Memory B cell (primary cell): Measurements from ENCODE around the gene MAG.
A peak's percentile ranks its signal among the peaks of the same experiment; 100 is the strongest.

ENCODE experiments used
- ATAC-seq: fragments of 150-1000 bp; cut with Tn5 transposase; 2 replicates; pipeline ENCODE4 v1.10.0; 2021; ENCODE audit warnings: low read depth, mild to moderate bottlenecking, moderate library complexity
- DNase-seq, 2 donors: peaks; one replicate each; pipeline ENCODE4 v3.0.0; 2022; ENCODE audit warnings: low spot score in 2 of 2
- H3K27ac Mint-ChIP-seq: one replicate; pipeline ENCODE4 v1.8.0; 2022; ENCODE audit warnings: mild to moderate bottlenecking, moderate library complexity, mixed read lengths
- H3K27me3 Mint-ChIP-seq: one replicate; pipeline ENCODE4 v1.8.0; 2022; ENCODE audit warnings: mixed read lengths
- H3K36me3 Mint-ChIP-seq: one replicate; pipeline ENCODE4 v1.8.0; 2022; ENCODE audit warnings: mild to moderate bottlenecking, mixed read lengths
- H3K4me1 Mint-ChIP-seq: one replicate; pipeline ENCODE4 v1.8.0; 2022; ENCODE audit warnings: mixed read lengths
- H3K4me3 Mint-ChIP-seq: one replicate; pipeline ENCODE4 v1.8.0; 2022; ENCODE audit warnings: mild to moderate bottlenecking, moderate library complexity, mixed read lengths
- H3K9me3 Mint-ChIP-seq: one replicate; pipeline ENCODE4 v1.8.0; 2022; ENCODE audit warnings: mixed read lengths

The MAG gene

DNA sequence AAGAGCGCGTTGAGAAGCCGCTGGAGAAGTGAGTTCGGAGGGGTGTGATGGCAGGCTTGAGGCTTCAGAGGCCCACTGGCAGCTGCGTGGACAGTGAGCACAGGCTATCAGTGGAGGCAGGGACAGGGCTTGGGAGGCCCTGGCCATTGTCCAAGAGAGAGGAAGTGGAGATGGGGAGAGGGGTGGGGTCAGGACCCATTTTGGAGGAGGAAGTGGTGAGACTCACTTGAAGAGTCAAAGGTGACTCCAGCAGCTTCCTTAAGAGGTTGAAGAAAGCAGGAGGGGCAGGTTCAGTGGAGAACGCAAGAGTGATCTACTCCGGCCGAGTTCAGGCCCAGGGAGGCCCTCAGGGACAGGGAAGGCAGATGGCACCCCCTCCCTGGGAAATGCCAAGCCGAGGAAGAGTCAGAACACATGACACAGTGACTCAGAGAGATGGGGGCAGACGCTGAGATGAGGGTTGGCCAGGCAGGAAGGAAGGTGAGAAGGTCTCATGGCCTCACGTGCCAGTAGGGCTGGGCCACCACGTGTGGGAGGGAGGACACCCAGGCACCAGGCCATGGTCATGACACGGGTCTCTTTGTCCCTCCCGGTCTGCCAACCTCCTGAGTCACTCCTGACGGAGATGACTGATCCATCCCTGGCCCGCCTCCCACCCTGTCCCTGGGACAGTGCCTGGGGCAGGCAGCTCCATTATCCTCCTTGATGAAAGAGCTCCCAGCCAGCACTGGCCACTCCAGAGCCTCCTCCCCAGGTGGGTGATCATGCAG, 26.9 kb downstream of the MAG start:
- DNase-seq, result no peak
- peak overlapping the region; percentile 83 for H3K27ac Mint-ChIP-seq
- peak overlapping the region; percentile 69 for H3K4me3 Mint-ChIP-seq

DNA sequence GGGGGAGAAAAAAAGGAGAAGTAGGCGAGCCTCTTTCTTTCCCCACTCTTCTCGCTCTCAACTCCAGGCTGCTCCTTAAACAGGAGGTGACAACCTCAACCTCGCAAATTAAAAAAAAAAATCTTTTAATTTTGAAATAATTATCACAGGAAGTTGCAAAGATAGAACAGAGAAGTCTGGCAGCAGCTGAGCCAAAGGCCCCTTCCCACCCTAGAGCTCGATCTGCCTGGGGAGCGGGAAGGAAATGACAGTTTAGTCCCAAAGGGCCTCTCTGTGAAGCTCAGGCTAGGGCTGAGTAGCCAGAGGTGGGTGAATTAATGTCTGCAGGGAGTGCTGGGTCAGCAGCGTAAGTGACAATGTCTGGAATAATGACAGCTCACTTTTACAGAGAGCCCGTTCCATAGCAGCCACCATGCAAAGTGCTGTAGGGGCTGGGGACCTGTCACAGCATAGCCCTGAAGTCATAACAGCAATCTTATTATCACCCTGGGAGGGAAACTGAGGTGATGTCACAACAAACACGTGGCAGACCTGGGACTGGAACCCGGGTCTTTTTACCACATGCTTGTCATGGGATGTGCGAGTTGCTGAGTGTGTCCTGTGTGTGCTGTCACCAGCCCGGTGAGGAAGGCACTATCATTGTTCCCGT, 28.2 kb downstream of the MAG start:
- Mint-ChIP-seq H3K4me1 (peaks cover 65% of the 10 kb centered on the region), H3K27ac (peak overlapping the region; percentile 81), H3K36me3 (peaks cover 2% of the 10 kb centered on the region), H3K9me3 (no peaks in the 10 kb centered on the region), H3K27me3 (no peaks in the 10 kb centered on the region), H3K4me3 (peak overlapping the region; percentile 61)
- ATAC-seq (peak; percentile 16), DNase-seq (peak in 1 of 2 donors; percentile 36)

More for the DNA sequence above, 26.9 kb downstream of the MAG start:
- H3K4me1 Mint-ChIP-seq, result peaks cover 56% of the 10 kb centered on the region
- peaks cover 2% of the 10 kb centered on the region for H3K36me3 Mint-ChIP-seq
- ATAC-seq, result peak; percentile 8
- no peaks in the 10 kb centered on the region for H3K27me3 Mint-ChIP-seq
- no peaks in the 10 kb centered on the region for H3K9me3 Mint-ChIP-seq

DNA sequence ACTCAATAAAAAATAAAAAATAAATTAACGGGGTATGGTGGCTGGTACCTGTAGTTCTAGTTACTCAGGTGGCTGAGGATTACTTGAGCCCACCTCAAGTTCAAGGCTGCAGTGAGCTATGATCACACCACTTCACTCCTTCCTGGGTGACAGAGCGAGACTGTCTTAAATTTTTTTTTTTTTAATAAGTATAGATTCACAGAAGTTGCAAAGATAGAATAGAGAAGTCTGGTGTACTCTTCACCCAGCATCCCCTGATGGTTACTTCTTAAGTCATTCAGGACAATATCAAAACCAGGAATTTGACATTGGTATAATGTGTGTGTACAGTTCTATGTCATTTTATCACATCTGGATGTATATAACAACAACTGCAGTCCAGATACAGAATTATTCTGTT, 29.3 kb downstream of the MAG start:
- Mint-ChIP-seq H3K27me3 (no peaks in the 10 kb centered on the region), H3K4me1 (peaks cover 67% of the 10 kb centered on the region), H3K27ac (peak overlapping the region; percentile 93), H3K4me3 (no peak overlapping the region), H3K9me3 (no peaks in the 10 kb centered on the region), H3K36me3 (peaks cover 2% of the 10 kb centered on the region)
- ATAC-seq, result peak; percentile 12
- no peak for DNase-seq

DNA sequence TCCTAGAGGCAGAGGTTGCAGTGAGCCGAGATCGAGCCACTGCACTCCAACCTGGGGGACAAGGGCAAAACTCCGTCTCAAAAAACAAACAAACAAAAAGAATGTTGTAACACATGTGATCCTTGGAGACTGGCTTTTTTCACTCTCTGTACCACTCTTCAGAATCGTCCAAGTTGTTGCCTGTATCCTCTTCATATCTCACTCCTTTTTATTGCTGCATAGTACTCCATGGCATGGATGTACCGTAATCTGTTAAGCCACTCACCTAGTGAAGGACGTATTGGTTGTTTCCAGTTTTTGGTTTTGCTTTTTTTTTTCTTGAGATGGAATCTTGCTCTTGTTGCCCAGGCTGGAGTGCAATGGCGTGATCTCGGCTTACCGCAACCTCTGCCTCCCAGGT, 30.1 kb downstream of the MAG start:
- ATAC-seq (no peak), DNase-seq (no peak)
- Mint-ChIP-seq H3K36me3 (peaks cover 2% of the 10 kb centered on the region), H3K4me1 (peaks cover 64% of the 10 kb centered on the region), H3K4me3 (no peak overlapping the region), H3K27me3 (no peaks in the 10 kb centered on the region), H3K9me3 (no peaks in the 10 kb centered on the region), H3K27ac (peak overlapping the region; percentile 93)

DNA sequence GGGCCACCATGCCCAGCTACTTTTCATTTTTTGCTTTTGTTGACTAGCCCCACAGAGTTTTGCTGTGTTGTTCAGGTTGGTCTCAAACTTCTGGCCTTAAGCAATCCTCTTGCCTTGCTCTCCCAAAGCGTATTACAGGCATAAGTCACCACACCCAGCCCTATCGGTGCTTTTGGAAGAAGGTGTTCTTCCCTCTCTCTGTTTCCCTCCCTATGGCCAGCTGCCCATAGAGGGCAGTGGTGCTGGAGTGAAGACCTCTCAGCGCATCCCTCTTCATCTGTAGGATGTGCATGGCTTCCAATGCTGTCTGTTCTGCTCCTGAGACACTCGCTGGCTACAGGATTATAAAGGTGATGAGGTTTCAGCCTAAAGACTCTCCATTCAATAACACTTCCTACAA, 35.7 kb downstream of the MAG start:
- DNase-seq, result no peak
- Mint-ChIP-seq H3K36me3 (peaks cover 12% of the 10 kb centered on the region), H3K4me3 (no peak overlapping the region), H3K27me3 (no peaks in the 10 kb centered on the region), H3K9me3 (no peaks in the 10 kb centered on the region), H3K27ac (no peak overlapping the region), H3K4me1 (peaks cover 48% of the 10 kb centered on the region)
- no peak for ATAC-seq

DNA sequence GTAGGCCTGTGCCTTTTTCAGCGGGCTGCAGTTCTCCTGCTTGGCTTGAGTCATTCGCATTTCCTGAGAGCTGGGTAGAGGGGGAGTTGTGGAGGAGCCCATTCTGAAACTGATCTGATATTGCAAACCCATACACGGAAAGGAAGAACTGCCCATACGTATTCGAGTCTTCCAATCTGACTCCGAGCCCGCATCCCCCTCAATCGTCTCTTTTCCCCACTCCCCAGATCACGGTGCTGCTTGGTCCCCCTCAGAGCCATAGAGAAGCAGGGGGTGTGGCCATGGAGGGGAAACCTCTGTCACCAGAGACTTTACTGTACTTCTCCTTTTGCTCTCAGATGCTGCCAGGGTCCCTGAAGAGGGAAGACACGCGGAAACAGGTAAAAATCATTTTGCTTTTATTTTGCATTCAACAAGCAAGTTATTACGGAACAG, 36.9 kb downstream of the MAG start, which contains the start of gene CD22:
Gene CD22 (plus strand): TSS at position 337 of the 435 bp plus-strand sequence. CDS start 2,854 bp downstream, outside the sequence.
- peak within 1 kb of the TSS; percentile 99 for H3K4me3 Mint-ChIP-seq
- no peaks in the 10 kb centered on the region for H3K9me3 Mint-ChIP-seq
- peak; percentile 64 for ATAC-seq
- peak within 1 kb of the TSS; percentile 91 for H3K27ac Mint-ChIP-seq
- H3K4me1 Mint-ChIP-seq, result peaks cover 53% of the 10 kb centered on the region
- peak; percentile 68 to 78 for DNase-seq
- no peaks in the 10 kb centered on the region for H3K27me3 Mint-ChIP-seq
- peaks cover 20% of the 10 kb centered on the region for H3K36me3 Mint-ChIP-seq

DNA sequence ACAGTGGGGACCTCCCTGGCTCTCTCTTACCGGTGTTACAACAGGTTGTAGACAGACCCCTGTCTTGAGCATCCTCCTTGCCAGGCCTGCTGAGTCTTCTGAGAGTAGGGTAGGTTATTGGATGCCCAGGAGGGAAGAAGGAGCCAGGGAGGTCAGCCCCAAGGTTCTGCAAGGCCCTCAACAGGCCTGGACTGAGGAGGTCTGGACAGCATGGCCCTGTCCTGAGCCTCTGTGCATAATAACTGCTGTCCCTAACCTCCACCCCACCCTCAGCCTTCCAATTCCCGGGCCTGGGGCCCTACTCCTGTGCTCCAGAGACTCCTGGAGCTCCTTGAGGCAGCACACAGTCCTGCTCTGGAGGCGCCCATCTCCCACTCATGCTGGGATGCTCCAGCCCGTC, 37.4 kb downstream of the MAG start:
- peak overlapping the region; percentile 99 for H3K4me3 Mint-ChIP-seq
- DNase-seq, result no peak
- peaks cover 23% of the 10 kb centered on the region for H3K36me3 Mint-ChIP-seq

DNA sequence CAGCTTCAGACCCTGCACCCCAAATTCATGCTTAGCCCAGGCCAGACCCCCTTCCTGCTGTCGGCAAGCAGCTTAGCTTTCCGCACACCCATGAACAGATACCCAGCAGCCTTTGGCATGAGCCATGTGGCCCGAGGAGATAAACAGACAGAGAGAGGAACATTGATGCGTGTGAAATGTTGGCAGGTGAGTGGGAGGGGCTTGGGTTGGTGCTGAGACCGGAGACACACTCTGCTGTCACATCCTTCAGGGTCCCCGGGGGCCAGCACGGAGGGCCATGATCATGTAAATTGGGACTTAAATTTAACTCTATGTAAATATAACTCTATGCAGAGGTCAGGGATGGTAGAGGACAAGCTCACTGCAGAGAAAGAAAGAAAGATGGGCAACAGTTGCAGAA, 38.5 kb downstream of the MAG start:
- peak; percentile 74 to 89 for DNase-seq
- ATAC-seq, result peak; percentile 87
- no peaks in the 10 kb centered on the region for H3K27me3 Mint-ChIP-seq
- peaks cover 26% of the 10 kb centered on the region for H3K36me3 Mint-ChIP-seq
- peaks cover 51% of the 10 kb centered on the region for H3K4me1 Mint-ChIP-seq
- H3K9me3 Mint-ChIP-seq, result no peaks in the 10 kb centered on the region
- peak overlapping the region; percentile 99 for H3K4me3 Mint-ChIP-seq
- peak overlapping the region; percentile 91 for H3K27ac Mint-ChIP-seq

More for the DNA sequence above, 37.4 kb downstream of the MAG start:
- H3K27ac Mint-ChIP-seq, result peak overlapping the region; percentile 91
- H3K4me1 Mint-ChIP-seq, result peaks cover 53% of the 10 kb centered on the region
- ATAC-seq, result peak; percentile 6
- no peaks in the 10 kb centered on the region for H3K9me3 Mint-ChIP-seq
- no peaks in the 10 kb centered on the region for H3K27me3 Mint-ChIP-seq

DNA sequence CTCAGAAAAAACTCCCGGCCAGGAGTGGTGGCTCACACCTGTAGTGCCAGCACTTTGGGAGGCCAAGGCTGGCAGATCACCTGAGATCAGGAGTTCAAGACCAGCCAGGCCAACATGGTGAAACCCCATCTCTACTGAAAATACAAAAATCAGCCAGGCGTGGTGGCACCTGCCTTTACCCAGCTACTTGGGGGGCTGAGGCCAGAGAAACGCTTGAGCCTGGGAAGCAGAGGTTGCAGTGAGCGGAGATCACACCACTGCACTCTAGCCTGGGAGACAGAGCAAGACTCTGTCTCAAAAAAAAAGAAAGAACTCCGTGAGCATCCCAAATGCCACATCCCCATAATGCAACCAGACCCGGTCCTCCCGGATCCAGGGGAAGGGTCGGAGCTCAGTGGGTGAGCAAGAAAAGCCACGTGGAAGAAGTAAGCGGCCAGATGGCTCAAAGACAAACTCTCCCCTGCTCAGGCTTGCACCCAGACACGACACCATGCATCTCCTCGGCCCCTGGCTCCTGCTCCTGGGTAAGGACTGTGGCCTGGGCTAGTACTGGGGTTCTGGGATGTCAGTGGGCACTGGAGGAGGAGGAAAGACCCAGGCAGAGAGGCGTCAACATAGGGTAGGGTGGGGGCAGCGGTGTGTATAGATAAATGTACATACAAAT, 39.7 kb downstream of the MAG start:
- peak overlapping the region; percentile 99 for H3K4me3 Mint-ChIP-seq
- H3K27ac Mint-ChIP-seq, result peak overlapping the region; percentile 91
- no peaks in the 10 kb centered on the region for H3K9me3 Mint-ChIP-seq
- ATAC-seq (no peak), DNase-seq (no peak)
- H3K4me1 Mint-ChIP-seq, result peaks cover 54% of the 10 kb centered on the region
- peaks cover 31% of the 10 kb centered on the region for H3K36me3 Mint-ChIP-seq
- no peaks in the 10 kb centered on the region for H3K27me3 Mint-ChIP-seq

DNA sequence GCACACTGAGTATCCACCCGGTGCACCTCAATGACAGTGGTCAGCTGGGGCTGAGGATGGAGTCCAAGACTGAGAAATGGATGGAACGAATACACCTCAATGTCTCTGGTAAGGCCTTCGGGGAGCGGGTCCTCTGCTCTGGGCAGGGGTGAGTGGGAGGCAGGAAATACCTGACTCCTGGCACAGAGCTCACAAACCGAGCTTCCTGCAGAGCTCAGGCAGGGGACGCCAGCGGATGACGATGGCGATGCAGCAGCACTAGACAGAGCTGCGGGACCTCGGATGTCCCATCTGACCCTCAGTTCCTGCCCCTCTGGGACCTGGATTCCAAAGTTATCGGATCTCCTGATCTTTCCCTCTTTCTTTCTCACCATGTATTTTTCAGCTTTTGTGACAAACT, 40.9 kb downstream of the MAG start:
- no peak for ATAC-seq
- peak overlapping the region; percentile 91 for H3K27ac Mint-ChIP-seq
- H3K4me1 Mint-ChIP-seq, result peaks cover 61% of the 10 kb centered on the region
- no peak for DNase-seq
- H3K9me3 Mint-ChIP-seq, result no peaks in the 10 kb centered on the region
- H3K27me3 Mint-ChIP-seq, result no peaks in the 10 kb centered on the region
- peaks cover 40% of the 10 kb centered on the region for H3K36me3 Mint-ChIP-seq
- peak overlapping the region; percentile 99 for H3K4me3 Mint-ChIP-seq

DNA sequence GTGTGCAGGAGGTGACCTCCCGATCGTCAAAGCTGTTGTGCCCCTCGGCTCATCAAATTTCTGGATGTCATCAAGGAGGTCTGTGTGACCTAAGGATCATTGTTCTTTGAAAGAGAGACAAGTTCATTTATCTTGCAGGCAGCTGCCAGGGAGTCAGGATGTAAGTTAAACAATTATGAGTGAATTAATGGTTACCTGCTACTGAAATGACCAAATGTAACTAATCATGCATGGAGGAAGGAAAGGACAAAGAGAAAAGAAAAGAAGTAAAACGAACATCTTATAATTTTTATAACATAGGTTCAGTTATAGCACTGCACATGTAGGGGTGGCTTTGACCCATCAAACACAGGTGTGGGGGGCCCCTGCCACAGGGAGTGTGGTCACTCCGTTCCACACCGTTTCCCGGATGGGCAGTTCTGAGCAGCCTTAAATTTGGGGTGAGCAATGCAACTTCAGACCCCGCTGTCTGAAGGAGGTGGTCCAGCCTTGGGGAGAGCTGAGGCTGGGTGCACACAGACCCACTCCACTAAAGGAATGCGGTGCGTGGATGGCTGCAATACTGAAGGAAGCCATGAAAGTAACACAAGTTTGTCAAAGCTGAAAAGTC, 42.3 kb downstream of the MAG start:
- H3K4me1 Mint-ChIP-seq, result peaks cover 57% of the 10 kb centered on the region
- H3K27me3 Mint-ChIP-seq, result no peaks in the 10 kb centered on the region
- ATAC-seq, result no peak
- DNase-seq, result no peak
- peak overlapping the region; percentile 99 for H3K4me3 Mint-ChIP-seq
- no peaks in the 10 kb centered on the region for H3K9me3 Mint-ChIP-seq
- H3K27ac Mint-ChIP-seq, result peak overlapping the region; percentile 91
- H3K36me3 Mint-ChIP-seq, result peaks cover 40% of the 10 kb centered on the region

DNA sequence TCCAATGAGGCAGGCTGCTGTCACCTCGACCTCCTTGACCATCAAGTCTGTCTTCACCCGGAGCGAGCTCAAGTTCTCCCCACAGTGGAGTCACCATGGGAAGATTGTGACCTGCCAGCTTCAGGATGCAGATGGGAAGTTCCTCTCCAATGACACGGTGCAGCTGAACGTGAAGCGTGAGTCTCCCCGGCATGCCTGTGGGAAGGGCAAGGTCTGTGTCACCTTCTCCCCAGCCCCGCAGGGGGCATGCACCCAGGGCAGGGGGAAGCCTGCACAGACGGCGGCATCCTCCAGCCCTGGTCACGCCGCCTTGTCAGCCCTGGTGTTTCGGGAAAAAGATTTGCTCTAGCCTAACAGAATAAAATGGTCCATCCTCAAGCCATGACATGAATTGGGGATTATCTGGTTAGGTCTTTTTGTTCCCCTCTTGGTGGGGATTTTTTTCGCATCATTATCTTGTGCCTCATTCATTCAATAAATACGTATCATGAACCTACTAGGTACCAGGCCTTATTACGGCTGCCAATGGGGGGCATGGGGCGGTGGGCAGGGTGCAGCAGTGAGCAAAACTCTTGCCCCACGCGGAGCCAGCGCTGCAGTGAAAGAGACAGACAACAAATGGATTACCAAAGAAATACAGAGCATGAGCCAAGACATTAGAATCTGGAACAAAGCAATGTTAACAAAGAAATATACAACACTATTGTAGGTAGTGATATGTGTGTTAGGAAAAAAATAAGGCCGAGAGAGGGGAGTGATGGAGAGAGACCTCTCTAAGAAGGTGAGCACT, 44.4 kb downstream of the MAG start:
- Mint-ChIP-seq H3K27me3 (no peaks in the 10 kb centered on the region), H3K36me3 (peaks cover 41% of the 10 kb centered on the region), H3K9me3 (no peaks in the 10 kb centered on the region), H3K4me3 (peak overlapping the region; percentile 82), H3K27ac (peak overlapping the region; percentile 88), H3K4me1 (peaks cover 50% of the 10 kb centered on the region)
- no peak for ATAC-seq
- DNase-seq, result no peak
